HS-27A (cell line): Measurements from ENCODE around the gene MMP27.
"Not testable (repeated sequence)": the region's sequence is repeated elsewhere in the genome, so short reads cannot be mapped to it uniquely, and the experiment has no call there.

Experiments
- DNase-seq: peaks from one replicate; pipeline ENCODE4 v3.0.0-alpha.2; 2012; ENCODE audit warnings: low read depth, missing footprints

Gene MMP27, protein sequence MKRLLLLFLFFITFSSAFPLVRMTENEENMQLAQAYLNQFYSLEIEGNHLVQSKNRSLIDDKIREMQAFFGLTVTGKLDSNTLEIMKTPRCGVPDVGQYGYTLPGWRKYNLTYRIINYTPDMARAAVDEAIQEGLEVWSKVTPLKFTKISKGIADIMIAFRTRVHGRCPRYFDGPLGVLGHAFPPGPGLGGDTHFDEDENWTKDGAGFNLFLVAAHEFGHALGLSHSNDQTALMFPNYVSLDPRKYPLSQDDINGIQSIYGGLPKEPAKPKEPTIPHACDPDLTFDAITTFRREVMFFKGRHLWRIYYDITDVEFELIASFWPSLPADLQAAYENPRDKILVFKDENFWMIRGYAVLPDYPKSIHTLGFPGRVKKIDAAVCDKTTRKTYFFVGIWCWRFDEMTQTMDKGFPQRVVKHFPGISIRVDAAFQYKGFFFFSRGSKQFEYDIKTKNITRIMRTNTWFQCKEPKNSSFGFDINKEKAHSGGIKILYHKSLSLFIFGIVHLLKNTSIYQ

DNA sequence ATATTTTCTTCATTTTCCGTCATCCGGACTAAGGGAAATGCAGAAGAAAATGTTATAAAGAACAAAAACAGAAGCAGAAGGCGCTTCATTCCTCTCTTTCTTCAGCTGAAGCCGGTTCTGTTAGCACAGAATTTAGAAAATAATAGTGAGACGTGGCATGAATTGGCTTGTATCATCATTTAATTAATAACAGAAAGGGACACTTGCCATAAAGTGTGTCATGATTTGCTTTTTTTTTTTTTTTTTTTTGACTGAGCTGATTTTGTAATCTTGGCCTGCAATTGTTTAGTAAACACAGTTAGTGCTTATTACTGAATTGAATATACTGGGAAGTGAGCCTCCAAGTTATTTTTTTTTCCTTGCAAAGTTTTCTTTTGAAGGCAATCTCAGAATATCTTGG lies at the start of gene MMP27:
Gene MMP27 (minus strand): TSS at position 144 of the 400 bp plus-strand sequence. CDS start 55 bp downstream, at position 89.
- no peak for DNase-seq

DNA sequence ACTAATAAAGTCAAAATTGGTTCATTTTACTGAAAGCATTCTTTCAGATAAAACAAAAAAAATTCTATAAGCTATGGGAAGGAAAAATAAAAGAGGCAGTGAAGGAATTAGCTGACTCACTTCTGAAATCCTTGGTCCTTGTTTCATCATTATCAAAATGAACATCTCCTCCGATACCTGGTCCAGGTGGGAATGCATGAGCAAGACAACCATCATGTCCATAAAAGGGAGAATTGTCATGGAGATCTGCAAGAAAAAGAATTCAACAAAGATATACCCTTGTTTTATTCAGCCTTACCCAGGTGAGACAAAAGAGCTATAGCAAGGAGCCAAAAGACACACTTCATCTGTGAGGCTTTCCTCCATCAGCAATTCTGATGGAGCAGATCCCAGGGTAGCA lies 47.7 kb upstream of the MMP27 start:
- DNase-seq = no peak

DNA sequence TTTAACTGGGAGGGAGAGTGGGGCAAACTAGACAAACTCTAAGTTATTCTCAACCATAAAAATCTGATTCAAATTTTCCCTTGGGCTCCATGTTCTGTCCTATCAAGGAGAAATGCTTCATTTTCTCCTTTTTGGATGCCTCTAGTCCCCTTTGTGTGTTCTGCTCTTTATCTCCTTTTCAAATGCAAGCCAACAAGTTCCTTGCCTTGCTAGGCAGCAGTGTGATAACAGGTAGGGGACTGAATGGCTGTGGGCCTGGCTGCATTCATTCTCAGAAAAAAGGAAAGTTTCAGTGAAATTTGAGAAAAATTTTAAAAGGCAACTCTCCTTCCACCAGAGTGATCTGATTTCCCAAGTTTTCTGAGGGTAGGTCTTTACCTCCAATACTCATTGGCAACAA lies 46.1 kb upstream of the MMP27 start:
- no peak for DNase-seq

DNA sequence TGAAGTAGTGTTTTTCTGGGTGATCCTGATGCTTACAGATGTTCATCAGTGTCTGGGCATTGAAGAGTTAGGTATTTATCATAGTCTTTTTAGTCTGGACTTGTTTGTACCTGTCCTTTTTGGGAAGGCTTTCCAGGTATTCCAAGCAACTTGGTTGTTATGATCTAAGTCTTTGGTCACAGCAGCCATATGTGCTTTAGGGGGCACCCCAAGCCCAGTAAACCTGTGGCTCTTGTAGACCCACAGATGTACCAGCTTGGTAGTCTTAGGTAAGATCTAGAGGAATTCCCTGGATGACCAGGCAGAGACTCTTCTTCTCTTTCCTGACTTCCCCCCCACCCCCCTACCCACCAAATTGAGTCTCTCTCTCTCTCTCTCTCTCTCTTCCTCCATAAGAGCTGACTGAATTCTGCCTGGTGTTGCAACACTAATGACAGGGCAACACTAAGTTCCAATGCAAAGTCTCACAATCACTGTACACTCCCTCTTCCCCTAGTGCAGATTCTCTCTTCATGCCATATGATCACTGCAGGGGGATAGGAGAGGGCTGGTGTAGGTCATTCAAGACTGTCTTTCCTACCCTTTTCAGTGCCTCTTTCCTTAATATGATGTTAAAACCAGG lies 43.6 kb upstream of the MMP27 start:
- DNase-seq = no peak

DNA sequence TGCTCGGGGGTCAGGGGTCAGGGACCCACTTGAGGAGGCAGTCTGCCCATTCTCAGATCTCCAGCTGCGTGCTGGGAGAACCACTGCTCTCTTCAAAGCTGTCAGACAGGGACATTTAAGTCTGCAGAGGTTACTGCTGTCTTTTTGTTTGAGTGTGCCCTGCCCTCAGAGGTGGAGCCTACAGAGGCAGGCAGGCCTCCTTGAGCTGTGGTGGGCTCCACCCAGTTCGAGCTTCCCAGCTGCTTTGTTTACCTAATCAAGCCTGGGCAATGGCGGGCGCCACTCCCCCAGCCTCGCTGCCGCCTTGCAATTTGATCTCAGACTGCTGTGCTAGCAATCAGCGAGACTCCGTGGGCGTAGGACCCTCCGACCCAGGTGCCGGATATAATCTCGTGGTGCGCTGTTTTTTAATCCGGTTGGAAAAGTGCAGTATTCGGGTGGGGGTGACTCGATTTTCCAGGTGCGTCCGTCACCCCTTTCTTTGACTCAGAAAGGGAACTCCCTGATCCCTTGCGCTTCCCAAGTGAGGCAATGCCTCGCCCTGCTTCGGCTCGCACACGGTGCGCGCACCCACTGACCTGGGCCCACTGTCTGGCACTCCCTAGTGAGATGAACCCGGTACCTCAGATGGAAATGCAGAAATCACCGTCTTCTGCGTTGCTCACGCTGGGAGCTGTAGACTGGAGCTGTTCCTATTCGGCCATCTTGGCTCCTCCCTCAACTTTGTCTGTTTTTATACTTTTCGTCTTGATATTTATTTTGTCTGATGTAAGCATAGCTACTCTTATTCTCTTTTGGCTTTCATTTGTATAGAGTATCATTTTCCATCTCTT lies 41.4 kb upstream of the MMP27 start:
- DNase-seq = not testable (repeated sequence)

DNA sequence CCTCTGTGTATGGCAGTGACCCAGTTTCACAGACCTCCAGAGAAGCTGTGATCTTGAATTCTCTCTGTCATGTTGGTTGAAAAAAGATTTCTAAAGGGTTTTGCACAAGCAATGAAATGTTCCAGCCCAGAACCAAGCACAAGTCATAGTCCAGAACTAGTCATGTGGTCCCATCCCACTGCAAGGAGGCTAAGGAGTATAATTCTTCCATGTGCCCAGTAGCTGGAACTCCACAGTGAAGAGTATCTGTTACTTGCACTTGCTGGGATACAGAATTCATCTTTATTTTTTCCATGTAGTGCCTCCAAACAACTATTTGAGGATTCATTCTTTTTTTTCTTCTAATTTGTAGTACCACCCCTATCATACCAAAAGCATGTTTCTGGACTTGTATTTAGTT lies 29.1 kb upstream of the MMP27 start:
- DNase-seq = no peak

DNA sequence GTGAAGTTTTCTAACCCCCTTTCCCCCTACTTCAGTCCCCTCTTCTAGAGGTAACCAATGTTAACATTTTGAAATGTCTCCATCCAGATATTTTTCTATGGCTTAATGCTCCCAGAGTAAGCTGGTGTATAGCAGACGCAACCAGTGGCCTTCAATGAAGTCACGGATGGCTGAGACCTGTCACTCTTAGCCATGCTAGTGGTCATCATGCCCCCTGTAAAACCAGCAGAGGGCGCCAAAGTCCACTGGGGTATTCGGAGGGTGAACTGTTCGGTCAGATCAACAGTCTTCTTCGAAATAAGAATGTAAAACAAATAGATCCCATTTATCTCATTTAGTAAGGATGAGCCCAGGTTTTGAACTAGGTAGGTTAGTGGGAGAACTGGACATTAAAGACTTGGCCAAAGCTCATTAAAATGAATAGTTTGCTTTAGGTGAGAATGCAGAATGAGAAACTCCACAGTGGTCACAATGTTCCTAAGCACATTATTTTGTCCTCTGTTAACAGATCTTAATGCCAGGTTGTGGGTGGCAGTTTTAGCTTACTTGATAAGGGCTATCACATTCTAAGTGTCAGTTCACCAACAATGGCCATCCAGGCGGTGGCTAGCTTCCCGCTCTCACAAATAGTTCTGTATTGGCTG lies 27.8 kb upstream of the MMP27 start:
- DNase-seq = peak; percentile 23

DNA sequence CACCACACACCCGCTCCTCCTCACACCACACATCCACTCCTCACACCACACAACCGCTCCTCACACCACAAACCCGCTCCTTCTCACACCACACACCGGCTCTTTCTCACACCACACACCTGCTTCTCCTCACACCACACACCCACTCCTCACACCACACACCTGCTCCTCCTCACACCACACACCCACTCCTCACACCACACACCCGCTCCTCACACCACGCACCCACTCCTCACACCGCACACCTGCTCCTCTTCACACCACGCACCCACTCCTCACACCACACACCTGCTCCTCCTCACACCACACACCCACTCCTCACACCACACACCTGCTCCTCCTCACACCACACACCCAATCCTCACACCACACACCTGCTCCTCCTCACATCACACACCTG lies 25.4 kb upstream of the MMP27 start:
- not testable (repeated sequence) for DNase-seq

DNA sequence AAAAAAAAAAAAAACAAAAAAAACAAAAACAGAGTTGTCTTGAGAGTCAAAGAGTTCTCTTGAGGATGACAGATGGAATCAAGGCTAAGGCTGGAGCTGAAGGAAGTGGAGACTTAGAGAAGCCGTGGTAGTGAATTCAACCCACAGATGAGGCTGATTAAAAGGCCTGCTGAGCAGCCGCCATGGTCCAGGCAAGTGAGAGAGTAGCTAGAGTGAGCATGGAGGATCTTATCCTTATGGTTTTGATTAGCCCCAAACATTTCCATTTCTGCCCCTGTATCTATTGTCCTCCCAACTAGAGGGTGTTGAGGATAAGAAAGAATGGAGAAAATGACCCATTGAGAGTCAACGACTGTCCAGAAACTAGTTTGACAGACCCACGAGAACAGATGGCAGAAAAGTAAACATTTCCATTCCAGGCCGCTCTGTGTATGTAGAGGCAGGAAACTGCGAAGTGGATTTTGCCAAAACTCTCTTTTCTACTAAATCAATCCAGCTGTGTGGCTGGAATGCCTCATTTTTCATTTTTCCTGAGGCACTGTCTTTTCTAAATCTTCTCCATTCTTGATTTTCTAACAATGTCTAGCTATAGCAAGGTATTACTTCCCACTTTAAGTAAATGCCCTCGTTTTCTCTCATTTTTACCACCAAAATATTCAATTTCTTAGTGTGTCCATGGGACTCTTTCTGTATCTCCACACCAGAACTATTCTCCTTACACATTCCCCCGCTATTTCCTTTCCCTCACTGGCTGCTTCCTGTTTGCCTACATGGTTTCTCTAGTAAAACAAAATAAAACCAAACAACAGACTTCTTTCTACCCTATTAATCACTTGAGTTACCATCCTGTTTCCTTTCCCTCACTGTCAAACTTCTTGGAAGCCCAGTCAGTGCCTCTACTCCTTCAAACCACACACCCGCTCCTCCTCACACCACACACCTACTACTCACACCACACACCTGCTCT lies 24.6 kb upstream of the MMP27 start:
- no peak for DNase-seq

DNA sequence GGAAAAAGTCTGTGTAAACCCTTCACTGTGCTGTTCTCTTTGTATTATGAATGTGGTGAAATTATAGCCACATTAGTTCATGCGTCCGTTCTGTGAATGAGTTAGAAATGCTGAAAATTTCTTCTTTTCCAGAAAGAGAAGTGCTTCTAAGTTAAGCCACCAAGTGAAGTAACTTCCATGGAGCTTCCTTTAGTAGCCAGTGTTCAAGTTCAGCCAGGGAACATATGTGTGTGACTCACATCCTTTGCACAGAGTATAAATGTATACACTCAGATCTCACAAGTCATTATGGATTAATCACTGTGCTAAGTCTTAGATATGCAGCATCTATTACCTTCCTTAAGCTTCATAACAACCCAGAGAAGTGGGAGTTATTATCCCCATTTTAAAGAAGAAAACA lies 22.3 kb upstream of the MMP27 start:
- DNase-seq = no peak

DNA sequence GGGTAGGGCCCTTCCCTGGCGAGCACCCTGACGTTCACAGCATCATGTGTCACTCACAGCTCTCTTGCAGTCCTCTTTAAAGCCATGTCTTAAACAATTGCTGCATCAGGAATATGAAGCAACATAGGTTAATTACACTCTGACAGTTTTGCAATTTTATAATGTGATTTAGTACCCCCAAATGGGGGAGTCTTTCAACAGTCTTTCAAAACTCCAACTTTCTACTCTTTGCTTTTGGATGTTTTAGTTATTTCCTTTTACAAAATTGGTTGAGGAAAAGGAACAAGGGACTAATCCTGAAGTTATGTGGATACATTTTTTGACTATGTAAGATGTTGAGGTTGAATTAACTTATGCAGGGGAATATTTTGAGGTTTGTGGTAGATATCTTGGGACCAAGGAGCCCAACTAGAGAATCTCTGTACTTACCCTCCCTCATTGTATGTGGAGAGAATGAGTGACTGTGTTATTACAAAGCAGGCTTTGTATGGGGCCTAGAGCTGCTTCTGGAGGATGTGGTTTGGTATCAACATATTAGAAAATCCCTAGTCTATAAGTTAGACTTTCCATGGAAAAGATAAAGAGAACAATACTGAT lies 19.4 kb upstream of the MMP27 start, which contains the start of gene MMP8:
Gene MMP8 (minus strand): TSS at position 51 of the 597 bp plus-strand sequence. CDS start 99 bp downstream, outside the sequence.
- no peak for DNase-seq

DNA sequence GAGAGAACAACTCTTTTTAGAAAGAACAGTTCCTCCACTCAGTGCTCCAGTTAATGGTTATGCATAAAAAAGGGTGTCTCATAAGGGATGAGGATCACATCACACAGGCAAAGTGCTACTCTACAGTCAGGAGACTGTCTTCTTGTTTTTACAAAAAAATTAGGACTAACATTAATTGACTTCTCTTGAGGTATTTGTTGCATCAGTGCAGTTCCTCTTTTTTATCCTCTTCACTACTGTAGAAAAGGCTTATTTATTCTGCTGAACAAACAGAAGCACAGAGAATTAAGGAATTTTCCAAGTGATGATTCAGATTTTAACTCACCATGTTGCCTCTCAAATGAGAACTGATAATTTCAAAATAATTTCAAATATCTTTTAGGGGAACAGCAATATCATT lies 17.3 kb upstream of the MMP27 start:
- no peak for DNase-seq

DNA sequence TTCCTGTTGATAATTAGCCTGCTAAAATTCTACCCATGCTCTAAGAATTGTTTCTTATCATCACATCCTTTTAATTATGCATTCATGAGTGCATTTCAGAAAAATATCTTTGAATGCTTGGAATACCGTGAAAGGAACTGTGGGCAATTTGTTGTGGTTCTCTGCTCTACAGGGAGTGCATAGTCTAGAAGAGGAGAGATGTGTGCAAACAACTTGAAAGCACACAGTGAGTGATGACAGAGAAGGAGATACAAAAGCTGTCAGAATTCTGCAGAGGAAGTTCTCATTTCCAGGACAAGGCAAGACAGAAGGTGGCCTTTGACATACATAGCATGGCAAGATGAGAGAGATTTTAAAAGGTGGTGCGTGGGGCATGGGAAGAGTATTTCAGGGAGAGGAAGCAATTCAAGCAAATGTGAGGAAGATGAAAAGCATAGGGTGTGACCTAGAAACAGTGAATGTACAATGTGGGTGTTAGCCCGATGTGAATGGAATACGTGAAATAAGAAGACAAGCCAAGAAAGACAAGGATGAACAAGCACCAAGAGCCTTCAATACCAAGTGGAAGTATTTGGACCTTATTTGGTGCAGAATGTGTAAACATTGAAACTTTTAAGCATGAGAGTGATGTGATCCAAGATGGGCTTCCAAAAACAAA lies 14.2 kb upstream of the MMP27 start:
- DNase-seq = no peak

DNA sequence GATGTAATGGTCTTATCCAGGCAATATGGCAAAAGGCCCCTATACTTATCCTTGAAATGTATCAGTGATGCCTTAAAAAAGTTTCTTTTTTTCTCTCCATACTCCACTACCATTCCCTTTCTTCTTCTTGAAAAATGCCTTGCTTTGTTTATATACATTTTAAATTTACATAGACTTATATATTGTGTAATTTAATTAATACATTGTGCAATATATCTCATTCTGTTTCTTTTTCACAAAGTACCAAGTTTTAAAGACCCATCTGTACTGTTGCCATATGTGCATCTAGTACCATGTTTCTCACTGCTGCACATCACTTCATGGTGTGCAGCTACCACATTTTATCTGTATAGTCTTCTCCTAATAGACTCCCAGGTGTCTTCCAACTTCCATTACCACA lies 11.7 kb upstream of the MMP27 start:
- no peak for DNase-seq

DNA sequence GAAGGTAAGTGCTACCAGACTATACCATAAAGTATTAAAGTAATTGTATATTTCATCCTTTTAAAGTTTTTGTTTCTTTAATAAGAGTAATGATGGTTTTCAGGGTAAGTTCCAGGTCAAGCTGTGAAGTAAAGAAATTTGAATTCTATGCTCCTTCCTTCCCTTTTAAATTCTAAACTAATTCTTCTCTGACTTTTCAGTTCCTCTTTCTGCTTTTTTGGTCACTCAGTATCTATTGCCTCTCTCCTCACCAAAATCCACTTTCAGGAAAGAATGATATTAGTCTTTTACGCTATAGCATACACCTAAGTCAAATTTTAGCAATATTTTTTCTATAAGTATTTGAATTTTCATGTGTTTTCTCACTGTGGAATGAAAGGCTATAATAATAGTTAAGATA lies 11.0 kb upstream of the MMP27 start:
- no peak for DNase-seq

DNA sequence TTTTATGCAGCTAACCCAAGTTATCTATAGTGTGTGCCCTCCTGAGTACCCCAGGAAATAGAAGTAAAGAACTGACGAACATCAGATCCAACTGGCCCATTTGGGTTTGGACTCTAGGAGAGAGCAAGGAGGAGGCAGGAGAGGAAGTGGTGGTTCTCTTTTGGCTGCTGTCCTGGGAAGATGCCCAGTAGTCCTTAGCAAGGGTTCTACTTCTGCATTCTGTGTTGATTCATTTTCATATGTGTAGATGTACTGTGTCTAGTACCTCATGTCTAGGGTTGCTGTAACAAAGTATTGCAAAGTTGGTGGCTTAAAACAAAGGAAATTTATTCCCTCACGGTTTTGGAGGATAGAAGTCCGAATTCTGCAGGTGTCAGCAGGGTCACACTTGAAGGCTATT lies 6.6 kb upstream of the MMP27 start:
- DNase-seq = no peak

DNA sequence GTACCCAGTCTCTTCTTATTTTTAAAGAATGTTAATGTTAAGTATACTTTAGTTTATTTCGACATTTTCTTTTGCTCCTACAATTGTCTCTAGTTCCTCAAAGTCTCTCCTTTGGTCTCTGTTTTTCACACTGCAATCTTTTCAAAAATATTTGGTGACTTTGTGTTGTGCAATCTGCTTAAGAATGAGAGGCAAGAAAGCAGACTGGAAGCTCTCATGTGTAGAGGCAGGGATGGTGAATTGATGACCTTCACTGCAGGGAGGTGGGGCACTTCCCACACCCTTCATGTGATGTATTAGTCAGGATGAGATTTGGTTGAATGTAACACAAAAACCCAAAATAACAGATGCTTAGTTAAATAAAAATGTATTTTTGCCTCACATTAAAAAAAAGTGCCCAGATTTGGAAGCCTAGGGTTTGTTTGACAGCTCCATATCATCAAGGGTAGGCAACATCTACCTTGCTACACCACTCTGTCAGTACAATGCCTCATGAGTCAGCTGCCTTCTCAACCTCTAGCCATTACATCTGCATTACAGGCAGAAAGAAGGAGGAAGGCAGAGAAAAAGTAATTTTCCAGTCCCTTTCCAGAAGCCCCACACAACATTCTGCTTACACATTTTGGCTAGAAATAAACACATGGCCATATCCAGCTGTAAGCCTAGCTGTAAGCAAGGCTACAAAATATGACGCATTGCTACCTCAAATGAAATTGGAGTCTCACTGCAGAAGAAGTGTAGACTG lies 3.8 kb upstream of the MMP27 start:
- no peak for DNase-seq

DNA sequence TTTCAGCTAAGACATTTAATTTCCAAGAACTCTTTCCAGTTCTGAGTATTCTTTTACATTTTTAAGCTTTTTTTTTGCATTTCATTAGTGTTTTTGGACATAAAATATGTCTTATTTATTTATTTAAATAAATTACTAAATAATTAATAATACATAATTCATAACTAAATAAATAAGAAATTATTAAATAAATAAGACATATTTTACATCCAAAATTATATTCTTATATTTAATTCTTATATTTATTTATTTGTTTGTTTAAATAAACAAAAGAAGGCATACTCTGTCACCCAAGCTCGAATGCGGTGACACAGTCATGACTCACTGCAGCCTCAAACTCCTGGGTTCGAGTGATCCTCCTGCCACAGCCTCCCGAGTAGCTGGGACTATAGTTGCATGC lies 3.1 kb upstream of the MMP27 start:
- DNase-seq = no peak

DNA sequence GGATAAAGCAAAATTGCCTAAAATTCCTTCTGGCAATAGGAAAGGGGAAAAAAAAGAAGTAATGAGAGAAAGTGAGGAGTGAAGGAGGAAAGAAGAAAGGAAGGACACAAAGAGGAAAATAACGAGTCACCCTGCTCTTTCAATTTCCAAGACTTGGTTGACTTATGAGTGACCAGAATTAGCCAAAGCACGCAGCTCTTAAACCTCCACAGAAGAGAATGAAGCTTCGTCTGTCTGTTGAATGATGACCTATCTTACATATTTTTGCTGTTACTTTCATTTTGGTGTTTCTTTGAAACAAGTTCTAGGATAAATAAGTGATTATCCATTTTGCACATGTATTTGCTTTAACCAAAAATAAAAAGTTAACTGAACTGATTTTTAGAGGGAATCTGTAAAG lies 728 bp downstream of the MMP27 start:
- no peak for DNase-seq
